KMS-11 (cell line): ENCODE results near the gene MDK.

Experiments
- H2AFZ ChIP-seq: fragments of 200-600 bp; sonication (generic); 2 replicates; pipeline ENCODE4 v1.6.1; 2016; ENCODE audit warnings: antibody characterized with exemption, mixed run types, low read depth
- H3K27ac ChIP-seq: fragments of 200-600 bp; sonication (generic); 2 replicates; pipeline ENCODE4 v1.6.1; 2016; ENCODE audit warnings: mild to moderate bottlenecking, mixed run types
- H3K27me3 ChIP-seq: fragments of 200-600 bp; sonication (generic); 2 replicates; pipeline ENCODE4 v1.6.1; 2017; ENCODE audit warnings: mild to moderate bottlenecking, low read depth, mixed run types, moderate library complexity; ENCODE audit not compliant: insufficient read depth
- H3K36me3 ChIP-seq: fragments of 200-600 bp; sonication (generic); 2 replicates; pipeline ENCODE4 v1.6.1; 2017; ENCODE audit warnings: mild to moderate bottlenecking, mixed run types; ENCODE audit not compliant: insufficient read depth
- H3K4me1 ChIP-seq: fragments of 200-600 bp; sonication (generic); 2 replicates; pipeline ENCODE4 v1.6.1; 2016; ENCODE audit warnings: mild to moderate bottlenecking, low read depth, mixed run types; ENCODE audit not compliant: poor library complexity, severe bottlenecking
- H3K4me2 ChIP-seq: fragments of 200-600 bp; sonication (generic); 2 replicates; pipeline ENCODE4 v1.7.0; 2016; ENCODE audit warnings: mild to moderate bottlenecking, mixed run types
- H3K4me3 ChIP-seq: fragments of 200-600 bp; sonication (generic); IDR thresholded peaks from 2 replicates; pipeline ENCODE4 v1.6.1; 2017; ENCODE audit warnings: low read depth, low read length, mixed read lengths; ENCODE audit not compliant: insufficient read depth
- H3K79me2 ChIP-seq: fragments of 200-600 bp; sonication (generic); 2 replicates; pipeline ENCODE4 v1.6.1; 2016; ENCODE audit warnings: low read depth, mixed run types; ENCODE audit not compliant: insufficient read depth
- H3K9ac ChIP-seq: fragments of 200-600 bp; sonication (generic); 2 replicates; pipeline ENCODE4 v1.6.1; 2016; ENCODE audit warnings: mild to moderate bottlenecking, mixed run types
- H4K20me1 ChIP-seq: fragments of 200-600 bp; sonication (generic); 2 replicates; pipeline ENCODE4 v1.6.1; 2016; ENCODE audit warnings: mild to moderate bottlenecking, mixed run types; ENCODE audit not compliant: insufficient read depth
- TF ChIP-seq, protein P1 (sequence below): fragments of 200-600 bp; sonication (generic); conservative IDR thresholded peaks from 2 replicates; pipeline ENCODE4 v1.6.1; 2017; ENCODE audit warnings: low read depth, mild to moderate bottlenecking, antibody characterized with exemption, low read length, moderate library complexity, mixed read lengths

Gene MDK

DNA sequence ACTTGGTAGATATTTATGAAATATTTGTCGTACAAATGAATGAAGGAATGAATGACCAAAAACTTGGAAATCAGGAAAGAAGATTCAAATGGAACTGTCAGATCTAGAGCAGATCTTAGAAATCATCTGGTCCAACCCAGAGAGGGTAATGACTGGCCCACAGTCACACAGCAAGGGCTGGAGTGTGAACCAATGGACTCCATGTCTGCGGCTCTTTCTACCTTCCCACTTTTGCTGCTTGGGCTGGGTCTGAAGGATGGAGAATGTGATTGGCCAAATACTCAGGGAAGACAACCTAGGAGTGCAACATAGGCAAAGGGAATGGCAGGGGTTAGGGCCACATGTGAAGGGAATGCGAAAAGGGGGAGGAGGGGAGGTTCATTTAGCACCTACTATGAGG, 40.0 kb upstream of the MDK start:
- TF ChIP-seq, protein P1, sequence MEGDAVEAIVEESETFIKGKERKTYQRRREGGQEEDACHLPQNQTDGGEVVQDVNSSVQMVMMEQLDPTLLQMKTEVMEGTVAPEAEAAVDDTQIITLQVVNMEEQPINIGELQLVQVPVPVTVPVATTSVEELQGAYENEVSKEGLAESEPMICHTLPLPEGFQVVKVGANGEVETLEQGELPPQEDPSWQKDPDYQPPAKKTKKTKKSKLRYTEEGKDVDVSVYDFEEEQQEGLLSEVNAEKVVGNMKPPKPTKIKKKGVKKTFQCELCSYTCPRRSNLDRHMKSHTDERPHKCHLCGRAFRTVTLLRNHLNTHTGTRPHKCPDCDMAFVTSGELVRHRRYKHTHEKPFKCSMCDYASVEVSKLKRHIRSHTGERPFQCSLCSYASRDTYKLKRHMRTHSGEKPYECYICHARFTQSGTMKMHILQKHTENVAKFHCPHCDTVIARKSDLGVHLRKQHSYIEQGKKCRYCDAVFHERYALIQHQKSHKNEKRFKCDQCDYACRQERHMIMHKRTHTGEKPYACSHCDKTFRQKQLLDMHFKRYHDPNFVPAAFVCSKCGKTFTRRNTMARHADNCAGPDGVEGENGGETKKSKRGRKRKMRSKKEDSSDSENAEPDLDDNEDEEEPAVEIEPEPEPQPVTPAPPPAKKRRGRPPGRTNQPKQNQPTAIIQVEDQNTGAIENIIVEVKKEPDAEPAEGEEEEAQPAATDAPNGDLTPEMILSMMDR: no peak

GRCh38 chr11:46342239-46342638, 39.2 kb upstream of the MDK start:
- Histone ChIP-seq H3K9ac (no peak overlapping the region), H2AFZ (no peak overlapping the region), H3K4me3 (no peak overlapping the region), H3K27me3 (peaks cover 22% of the 10 kb centered on the region), H3K79me2 (no peaks in the 10 kb centered on the region), H3K27ac (no peak overlapping the region), H3K36me3 (no peaks in the 10 kb centered on the region), H3K4me2 (no peak overlapping the region), H3K4me1 (peaks cover 5% of the 10 kb centered on the region), H4K20me1 (no peaks in the 10 kb centered on the region)
- TF ChIP-seq, protein P1: no peak

More for the DNA sequence above, 40.0 kb upstream of the MDK start:
- Histone ChIP-seq H3K9ac (no peak overlapping the region), H3K36me3 (no peaks in the 10 kb centered on the region), H3K79me2 (no peaks in the 10 kb centered on the region), H3K27me3 (peaks cover 22% of the 10 kb centered on the region), H4K20me1 (no peaks in the 10 kb centered on the region), H2AFZ (no peak overlapping the region), H3K27ac (no peak overlapping the region), H3K4me3 (no peak overlapping the region), H3K4me1 (no peaks in the 10 kb centered on the region), H3K4me2 (no peak overlapping the region)

DNA sequence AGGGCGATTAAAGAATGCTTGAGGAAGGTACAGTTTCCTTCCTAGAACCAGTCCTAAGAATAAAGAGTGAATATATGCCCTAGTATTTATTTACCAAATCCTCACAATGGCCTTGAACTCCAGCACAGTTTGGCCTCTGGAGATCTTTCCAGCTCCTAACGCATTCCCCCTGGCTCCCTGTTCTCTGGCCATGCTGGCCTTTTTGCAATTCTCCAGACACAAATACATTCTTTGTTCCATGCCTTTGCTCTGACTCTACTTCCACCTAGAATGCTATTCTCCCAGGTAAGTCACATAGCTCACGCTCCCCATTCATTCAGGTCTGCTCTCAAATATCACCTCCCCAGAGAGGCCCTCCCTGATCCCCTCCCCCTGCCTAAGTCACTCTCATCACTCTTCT, 37.9 kb upstream of the MDK start:
- H3K36me3 ChIP-seq: no peaks in the 10 kb centered on the region
- H2AFZ ChIP-seq: no peak overlapping the region
- TF ChIP-seq, protein P1: no peak
- H3K4me2 ChIP-seq: no peak overlapping the region
- peaks cover 22% of the 10 kb centered on the region for H3K27me3 ChIP-seq
- no peaks in the 10 kb centered on the region for H4K20me1 ChIP-seq
- no peak overlapping the region for H3K9ac ChIP-seq
- no peak overlapping the region for H3K27ac ChIP-seq
- H3K79me2 ChIP-seq: peaks cover 9% of the 10 kb centered on the region
- H3K4me1 ChIP-seq: peaks cover 5% of the 10 kb centered on the region
- H3K4me3 ChIP-seq: no peak overlapping the region

DNA sequence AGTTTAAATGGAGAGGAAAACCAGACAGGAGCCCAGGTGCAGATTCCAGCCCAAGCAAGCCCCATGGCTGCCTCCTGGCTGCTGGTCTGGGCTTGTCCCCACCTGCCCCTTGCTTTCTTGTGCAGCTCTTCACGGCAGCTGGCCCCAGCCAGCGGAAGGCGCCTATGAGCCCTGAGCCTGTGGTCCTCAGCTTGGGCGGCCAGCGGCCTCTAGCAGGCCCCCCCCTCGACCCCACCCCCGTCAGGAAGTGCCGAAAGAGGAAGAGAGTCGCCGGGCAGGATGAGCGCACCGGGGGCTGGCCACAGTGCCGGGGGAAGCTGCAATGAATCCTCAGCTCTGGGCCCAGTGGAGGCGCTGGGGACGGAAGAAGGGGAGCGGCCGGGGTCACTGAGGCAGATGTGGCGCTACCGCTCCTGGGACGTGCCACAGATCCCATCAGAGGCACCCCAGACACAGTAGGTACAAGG, 36.3 kb upstream of the MDK start:
- H4K20me1 ChIP-seq: no peaks in the 10 kb centered on the region
- no peak overlapping the region for H3K4me2 ChIP-seq
- TF ChIP-seq, protein P1: no peak
- H3K27me3 ChIP-seq: peaks cover 20% of the 10 kb centered on the region
- H3K4me3 ChIP-seq: no peak overlapping the region
- no peak overlapping the region for H3K27ac ChIP-seq
- peaks cover 12% of the 10 kb centered on the region for H3K79me2 ChIP-seq
- no peak overlapping the region for H3K9ac ChIP-seq
- H3K36me3 ChIP-seq: no peaks in the 10 kb centered on the region; the same call in 1 of the 2 replicates
- no peak overlapping the region for H2AFZ ChIP-seq
- peaks cover 19% of the 10 kb centered on the region for H3K4me1 ChIP-seq
